ACHN (cell line): ENCODE data around the gene NECAB2.
A peak's percentile ranks its signal among the peaks of the same experiment; 100 is the strongest.

Experiments
- DNase-seq: peaks from one replicate; pipeline ENCODE4 v3.0.0-alpha.2; 2015
- in situ Hi-C: cut with HindIII; loops from 2 replicates; pipeline ENCODE4 v1.10.0; 2017; ENCODE audit warnings: low sequenced_read_pairs, low pct_ligation_motif_present, low pct_unique_long_range_greater_than_20kb

NECAB2 gene

DNA sequence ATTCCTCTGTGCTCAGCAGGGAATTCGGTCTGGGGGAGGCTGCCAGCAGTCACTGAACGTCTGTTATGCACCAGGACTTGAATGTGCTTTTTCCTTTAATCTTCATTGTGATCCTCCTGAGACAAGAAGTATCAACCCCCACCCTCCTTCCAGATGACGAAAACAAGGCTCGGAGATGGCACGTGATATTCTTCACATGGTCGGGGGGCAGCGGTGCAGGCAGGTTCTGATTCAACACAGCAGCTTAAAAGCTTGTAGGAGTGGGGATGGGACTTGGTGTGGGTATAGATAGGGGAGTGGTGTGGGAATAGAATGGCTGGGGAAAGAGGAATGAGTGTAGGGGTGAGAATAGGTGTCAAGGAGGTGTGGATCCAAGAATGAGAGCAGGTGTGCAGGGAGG is 6.4 kb downstream of the NECAB2 start:
- in situ Hi-C loops, result no loop called here
- no peak for DNase-seq

DNA sequence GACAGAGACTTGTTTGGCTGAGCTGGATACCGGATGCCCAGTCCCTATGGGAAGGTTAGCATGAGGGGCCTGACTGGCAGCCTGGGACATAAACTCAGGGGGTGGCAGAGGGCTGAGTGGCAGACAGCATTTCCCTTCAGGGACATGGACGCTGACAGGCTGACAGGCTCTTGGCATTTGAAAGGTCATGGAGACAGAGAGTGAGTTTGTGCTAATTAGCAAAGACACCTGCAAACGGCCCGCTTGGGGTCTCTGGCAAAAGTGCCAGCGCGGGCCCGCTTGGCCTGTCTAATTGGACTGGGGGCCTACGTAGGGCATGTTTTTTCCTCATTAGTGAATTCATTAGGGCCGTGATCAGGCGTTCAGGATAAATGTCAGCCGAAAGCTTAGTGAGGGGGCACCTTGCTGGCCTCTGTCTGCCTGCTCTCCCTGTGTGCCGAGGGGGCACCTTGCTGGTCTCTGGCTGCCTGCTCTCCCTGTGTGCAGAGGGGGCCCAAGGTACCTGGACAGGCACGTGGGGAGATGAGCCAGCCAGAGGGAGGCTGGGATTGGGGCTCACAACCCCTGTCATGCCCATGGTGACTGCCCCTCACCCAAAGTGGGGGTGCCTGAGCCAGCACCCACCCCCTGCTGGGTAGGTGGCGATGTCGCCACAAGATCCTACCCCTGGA is 7.7 kb downstream of the NECAB2 start:
- DNase-seq, result no peak
- in situ Hi-C loops, result no loop called here

DNA sequence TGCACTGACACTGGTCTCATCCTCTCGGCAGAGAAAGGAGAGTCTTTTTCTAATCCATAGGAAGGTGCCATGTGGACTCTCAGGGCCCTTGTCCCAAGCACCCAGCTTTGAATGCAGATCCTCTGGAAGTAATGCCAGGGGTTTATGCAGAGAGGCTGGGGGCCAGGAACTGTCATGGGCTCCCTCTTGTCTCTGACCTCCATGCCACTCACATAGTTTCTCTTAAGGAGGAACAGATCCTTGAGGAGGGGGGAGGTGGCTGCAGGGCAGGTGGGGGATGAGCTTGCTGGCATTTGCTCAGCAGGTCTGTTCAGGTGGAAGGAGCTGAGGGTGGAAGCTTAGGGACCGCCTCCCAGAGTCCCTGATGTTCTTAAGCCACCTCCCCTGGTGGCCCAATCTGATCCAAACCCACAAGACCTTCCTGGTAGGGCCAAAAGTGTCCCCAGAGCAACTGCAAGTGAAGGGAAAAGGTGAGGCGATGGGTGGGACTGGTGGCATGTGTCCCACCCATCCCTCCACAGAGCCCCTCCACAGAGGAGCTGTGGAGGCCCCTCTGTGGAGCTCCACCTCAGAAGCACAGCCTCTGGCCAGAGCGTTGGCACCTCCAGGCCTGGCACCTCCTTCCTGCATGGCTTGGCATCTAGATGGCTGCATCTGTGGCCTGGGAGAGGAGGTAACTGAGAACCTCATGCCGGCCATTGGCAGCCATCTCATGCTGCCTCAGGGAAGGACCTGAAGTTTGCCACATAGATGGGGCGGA is 9.2 kb downstream of the NECAB2 start:
- in situ Hi-C loops, result no loop called here
- DNase-seq, result no peak

DNA sequence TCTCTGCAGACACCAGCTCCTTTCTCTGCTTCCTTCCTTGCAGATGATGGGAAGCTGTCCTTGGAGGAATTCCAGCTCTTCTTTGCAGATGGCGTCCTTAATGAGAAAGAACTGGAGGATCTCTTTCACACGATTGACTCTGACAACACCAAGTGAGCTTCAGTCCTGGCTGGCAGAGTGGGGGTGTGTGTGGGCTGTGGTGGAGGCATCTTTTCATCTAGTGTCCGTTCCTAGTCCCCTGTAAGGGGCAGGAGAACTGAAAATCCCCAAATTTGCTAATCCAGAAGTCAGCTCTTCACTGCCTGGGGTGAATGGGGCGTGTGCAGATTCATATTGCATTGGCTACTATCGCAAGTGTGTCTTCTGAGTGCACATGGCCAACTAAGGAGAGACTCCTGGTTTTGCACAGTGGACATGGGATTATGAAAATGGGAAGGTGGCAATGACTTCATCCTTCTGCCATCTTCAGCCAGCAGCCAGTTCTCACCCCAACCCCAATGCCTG is 10.4 kb downstream of the NECAB2 start:
- in situ Hi-C loops, result no loop called here
- DNase-seq, result no peak

DNA sequence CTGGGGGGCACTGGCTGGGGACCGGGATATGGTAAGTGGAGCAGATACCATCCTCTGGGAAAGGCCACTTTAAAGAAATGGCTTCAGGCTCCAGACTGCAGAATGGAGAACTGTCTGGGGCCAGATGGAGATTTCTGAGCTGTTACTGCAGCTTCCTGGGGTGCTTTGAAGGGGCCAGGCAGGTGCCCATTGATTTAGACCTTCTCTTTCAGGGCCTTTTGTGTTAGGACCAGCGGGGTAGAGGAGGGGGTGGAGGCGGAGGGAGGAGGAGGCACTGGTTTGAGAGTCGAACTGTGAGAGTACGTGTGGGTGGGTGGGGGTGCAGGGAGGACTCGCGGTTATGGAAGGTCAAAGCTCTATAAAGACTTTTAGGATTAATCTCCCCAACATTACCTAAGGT is 11.4 kb downstream of the NECAB2 start:
- in situ Hi-C loops, result no loop called here
- DNase-seq, result no peak

DNA sequence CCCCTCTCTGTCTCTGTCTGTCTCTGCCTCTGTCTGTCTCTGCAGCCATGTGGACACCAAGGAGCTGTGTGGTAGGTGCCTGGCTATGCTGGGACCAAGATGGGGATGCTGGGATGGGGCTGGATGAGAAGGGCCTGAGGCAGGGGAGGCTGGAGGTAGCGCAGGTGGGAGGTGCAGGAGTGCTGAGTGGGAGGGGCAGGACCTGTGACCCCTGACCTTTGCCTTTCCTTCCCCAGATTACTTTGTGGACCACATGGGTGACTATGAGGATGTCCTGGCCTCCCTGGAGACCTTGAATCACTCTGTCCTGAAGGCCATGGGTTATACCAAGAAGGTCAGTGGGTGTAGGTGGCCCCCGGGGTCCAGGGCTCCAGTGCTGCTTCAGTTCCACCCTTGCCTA is 12.8 kb downstream of the NECAB2 start:
- in situ Hi-C loops, result no loop called here
- DNase-seq, result no peak

DNA sequence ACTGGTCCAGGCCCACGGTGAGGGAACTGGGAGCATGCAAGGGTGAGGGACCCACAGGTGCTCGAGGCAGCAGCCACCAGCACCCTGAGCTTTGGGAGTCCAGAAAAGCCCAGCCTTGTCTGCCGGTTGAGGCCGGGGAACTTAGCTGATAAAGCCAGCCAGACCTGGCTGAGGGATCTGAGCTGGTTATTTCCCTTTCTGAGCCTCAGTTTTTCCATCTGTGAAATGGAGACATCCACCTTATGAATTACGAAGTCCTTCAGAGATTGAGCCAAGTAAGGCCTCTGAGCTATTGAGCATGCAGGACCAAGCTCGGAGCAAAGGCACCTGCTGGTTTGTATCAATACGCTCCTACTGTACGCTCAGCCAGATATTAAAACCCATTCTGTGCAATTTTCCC is 13.8 kb downstream of the NECAB2 start:
- in situ Hi-C loops, result no loop called here

DNA sequence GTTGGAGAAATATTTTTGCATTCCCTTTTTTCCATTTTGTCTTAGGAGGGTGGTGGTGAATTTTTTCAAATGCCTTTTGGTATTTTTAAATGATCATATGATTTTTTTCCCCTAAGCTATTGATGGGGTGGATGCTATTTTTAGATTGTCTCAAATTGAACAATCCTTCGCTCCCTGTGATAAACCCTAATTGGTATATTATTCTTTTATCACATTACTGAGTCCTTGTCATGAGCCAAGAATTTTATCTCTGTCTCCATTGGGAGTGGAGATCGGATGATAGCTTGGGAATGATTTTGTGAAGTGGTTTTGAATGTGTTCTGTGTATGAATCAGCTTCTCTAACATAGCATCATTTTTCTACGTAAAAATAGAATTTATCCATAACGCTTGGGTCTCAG is 15.4 kb downstream of the NECAB2 start:
- in situ Hi-C loops, result no loop called here
- DNase-seq, result no peak

More for the DNA sequence above, 13.8 kb downstream of the NECAB2 start:
- DNase-seq, result no peak

DNA sequence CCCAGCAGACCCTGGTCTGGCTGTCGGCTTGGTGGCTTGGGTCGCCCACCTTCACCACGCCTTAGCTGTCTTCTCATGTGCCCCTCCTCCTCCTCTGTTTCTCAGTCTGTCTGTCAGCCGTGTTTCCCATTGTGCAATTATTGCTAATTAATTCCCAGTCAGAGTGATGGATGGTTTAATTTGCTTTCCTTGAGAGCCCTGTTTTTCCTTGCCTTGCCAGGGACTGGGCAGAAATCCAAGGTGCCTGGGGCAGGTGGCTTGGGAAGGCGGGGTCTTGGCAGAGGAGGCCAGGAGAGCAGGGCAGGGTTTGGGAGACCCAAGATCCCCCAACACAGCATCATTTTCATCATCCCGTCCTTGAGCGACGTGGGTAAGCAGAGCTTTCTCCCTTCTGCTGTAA is 21.3 kb downstream of the NECAB2 start:
- no peak for DNase-seq
- in situ Hi-C loops, result no loop called here

DNA sequence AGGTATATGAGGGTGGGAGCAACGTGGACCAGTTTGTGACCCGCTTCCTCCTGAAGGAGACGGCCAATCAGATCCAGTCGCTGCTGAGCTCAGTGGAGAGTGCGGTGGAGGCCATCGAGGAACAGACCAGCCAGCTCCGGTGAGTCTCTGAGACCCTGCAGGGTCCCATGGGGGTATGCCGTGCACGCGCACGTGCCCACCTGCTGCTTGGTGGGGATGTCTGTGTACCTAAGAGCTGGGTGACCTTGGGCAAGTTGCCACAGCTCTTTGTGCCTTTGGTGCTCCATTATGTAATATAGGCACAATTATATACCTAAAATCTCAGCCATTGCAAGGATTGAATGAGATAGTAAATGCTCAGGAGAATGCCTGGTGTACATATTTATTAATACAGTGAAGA is 22.4 kb downstream of the NECAB2 start:
- in situ Hi-C loops, result no loop called here
- no peak for DNase-seq

DNA sequence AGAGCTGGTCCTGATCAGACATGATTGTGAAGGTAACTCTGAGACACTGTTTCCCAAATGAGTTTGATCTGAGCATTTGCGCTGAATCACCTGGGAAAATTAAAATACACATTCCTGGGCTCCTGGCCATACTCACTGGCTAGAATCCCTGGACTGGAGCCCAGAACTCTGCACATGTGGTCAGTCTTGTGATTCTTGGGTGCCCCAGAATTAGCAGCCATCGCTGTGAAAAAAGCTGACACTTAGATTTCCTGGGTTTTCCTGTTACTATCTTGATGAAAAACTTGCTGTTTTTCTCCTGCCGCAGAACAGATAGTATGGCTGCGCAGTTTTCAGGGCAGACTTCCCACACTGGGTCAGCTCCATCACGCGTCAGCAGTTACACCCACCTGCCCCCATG is 24.6 kb downstream of the NECAB2 start:
- in situ Hi-C loops, result no loop called here
- no peak for DNase-seq

DNA sequence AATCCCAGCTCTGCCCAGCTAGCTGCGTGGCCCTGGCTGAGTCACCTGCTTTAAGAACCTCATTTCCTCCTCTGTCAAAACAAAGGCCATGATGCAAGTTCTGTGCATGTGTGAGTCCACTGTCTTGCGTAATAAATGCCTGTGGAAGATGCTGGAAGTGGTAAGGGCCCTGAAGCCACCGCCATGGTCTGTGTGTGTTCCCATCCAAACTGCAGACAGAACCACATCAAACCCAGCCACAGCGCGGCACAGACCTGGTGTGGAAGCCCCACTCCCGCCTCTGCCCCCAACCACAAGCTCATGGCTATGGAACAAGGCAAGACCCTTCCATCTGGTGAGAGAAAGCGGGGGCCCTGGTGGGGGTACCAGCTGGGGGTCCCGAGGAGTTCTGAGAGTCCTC is 26.0 kb downstream of the NECAB2 start:
- DNase-seq, result peak; percentile 51
- in situ Hi-C loops, result no loop called here

DNA sequence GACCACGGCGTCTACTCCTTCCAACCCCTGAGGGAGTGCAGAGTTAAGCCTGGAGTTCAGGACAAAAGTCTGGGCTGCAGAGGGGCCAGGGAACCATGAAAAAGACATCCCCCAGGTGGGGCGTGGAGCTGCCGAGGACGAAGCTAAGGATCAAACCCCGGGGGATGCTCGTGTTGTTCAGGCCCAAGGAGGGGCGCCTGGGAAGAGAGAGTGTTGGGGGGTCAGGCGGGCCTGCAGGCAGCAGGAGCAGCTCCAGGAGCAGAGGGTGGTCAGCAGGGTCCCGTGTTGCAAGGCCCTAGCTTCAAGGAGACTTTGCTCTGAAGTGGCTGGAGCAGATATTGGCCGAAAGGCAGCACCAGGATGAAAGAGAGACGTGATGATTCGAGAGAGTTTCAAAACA is 26.7 kb downstream of the NECAB2 start:
- in situ Hi-C loops, result no loop called here
- no peak for DNase-seq

DNA sequence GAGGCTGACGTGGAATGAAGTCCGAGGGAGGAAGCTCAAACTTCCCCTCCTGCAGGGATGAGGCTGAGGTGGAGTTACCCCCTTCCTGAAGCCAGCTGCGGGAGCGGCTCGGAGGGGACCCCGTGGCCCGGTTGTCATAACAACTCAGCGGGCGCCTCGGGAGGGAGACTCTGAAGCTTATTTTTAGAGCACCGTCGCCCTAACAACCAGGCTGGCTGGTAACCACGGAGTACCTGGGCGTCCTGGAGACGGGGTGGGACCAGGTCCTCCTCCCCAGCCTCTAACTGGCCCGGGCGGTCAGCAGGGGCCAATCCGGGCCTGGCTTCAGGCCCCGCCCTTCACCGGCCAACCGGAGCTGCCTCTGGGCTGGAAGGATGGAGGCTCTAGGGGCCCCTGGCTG is 27.7 kb downstream of the NECAB2 start:
- in situ Hi-C loops, result no loop called here
- DNase-seq, result no peak

DNA sequence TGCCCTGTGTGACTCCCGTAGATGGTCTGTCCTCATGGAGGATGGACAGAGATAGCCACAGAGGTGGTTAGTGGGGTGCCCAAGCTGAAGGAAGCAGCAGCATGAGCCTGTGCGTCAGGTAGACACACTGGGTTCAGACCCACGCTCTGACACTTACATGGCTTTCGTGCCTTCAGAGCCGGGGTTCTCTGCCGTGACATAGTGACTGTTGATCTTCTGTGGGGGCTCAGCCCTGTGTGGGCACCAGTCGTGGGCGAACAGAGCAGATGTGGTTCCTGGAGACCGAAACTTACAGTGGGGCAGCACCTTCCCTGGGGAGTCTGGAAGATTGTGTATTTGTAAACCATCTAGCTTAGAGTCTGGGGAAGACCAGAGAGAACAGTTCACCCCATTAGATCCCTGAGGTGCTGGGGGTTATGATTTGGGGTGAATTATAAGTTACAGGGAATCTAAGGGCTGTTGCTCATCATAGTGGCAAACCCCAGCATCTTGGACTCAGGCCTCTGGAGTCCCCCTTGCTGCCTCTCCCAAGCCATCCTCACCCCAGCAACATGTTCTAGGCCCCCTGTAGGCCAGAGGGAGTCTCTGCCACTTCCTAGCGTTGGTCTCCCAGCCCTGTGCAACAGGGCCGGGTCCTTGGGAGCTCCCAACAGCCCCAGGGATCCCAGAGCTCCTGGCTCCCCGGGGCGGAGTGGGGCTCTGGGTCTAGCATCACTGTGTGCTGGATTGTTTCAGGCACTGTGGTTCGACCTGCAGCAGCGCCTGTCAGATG is 28.6 kb downstream of the NECAB2 start:
- in situ Hi-C loops, result no loop called here
- no peak for DNase-seq

DNA sequence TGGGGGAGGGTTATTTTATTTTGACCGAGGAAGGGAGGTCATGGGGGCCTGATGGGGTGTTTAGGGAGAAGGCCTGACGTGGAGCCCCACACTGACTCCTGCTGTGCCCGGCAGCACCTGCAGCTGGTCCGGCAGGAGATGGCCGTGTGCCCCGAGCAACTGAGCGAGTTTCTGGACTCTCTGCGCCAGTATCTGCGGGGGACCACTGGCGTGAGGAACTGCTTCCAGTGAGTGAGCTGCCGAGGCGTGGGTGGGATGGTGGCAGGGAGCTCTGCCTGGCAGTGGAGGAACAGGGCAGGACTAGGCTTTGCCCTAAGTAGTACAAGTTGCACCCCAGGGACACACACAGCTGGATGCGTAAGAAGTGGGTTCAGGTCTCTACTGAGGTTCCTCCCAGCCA is 30.0 kb downstream of the NECAB2 start:
- in situ Hi-C loops, result no loop called here
- no peak for DNase-seq

DNA sequence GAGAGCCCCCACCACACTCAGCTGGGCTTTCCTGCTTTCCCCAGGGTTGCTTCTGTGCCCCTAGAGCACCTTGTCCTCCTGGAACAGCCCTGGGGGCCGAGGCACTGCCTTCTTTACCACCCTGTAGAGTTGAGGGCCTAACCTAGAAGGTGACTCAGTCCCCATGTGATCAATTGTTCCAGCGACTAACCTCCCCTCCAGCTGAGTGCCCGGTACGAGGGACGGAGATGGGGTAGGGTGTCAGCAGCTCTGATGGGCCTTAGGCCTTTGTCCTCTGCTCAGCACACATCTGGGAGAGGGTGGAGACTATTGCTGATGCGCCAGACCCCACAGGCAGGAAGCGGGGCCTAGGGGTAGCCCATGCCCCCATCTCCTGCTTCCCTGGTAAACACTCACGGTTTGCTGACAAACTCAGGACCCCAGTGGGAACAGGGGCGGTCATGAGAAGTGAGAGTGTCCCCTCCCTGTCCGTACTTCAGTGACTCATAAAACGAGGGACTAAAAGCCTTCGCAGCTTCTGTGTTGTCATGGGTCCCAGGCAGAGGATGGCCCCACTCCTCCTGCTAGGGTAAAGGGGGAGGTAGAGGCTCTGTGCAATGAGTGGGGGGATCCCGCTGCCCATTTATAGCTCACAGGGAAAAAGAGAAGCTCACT is 33.1 kb downstream of the NECAB2 start:
- DNase-seq, result no peak
- in situ Hi-C loops, result no loop called here

DNA sequence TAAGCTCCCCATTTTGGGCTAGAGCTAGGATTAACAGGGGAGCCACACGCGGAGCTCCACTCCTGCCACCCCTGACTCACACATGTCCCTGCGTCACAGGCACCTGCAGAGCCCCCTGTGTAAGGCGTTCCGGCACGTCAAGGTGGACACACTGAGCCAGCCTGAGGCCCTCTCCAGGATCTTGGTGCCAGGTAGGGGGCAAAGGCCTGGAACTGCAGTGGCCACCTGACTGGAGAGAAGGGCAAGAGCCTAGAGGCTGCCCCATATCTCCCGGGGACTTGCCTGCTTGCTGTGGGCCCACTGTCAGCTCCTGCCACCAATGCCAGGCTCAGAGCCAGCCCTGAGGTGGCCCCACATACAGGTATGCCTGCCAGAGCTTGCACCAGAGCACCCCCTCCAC is 33.7 kb downstream of the NECAB2 start:
- no peak for DNase-seq
- in situ Hi-C loops, result no loop called here

DNA sequence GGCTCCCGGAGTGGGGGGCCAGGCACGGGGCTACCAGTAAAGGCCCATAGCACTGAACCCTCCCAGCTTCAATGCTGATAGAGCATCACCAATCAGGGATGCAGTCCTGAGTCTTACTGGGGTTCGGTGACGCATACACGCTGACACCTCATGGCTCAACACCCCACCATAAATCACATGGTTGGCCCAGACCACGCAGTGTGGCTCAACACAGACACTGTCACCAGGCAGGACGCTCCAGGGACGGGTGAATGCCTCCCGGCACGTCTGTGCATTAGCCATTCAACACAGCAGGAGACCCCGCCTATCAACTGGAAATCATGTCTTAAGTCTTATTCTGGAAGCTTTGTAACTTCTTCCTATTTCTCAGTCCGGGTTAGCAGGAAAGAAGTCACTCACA is 35.0 kb downstream of the NECAB2 start:
- in situ Hi-C loops, result no loop called here
- no peak for DNase-seq
